Gastrocnemius medialis (tissue), 4 donors: ENCODE data around the gene TMEM108. TPM values are rescaled to one million over a fixed set of nuclear protein-coding genes. Genes with fewer than 3 reads are reported as not detected.

Source experiments
- ATAC-seq, 2 donors: fragments of 150-250 bp; one replicate each; pipeline ENCODE4 v1.9.1; 2016
- DNase-seq, 2 donors: peaks; one replicate each; pipeline ENCODE4 v3.0.0-alpha.2; 2019
- H3K27ac ChIP-seq, 4 donors: fragments of 200-600 bp; sonication (generic); 1 replicate in 1 of 4; 2 replicates in 3 of 4; pipeline ENCODE4 v1.5.1; 2016 to 2018; ENCODE audit warnings: mild to moderate bottlenecking in 2 of 4, moderate library complexity in 1 of 4
- H3K27me3 ChIP-seq, 3 donors: fragments of 200-600 bp; sonication (generic) in 2 of 3; 1 replicate in 1 of 3; 2 replicates in 2 of 3; pipeline versions ENCODE4 v1.5.1 to v1.6.0; 2016 to 2019; ENCODE audit warnings: mild to moderate bottlenecking in 1 of 3, moderate library complexity in 1 of 3
- H3K36me3 ChIP-seq, 2 donors: fragments of 200-600 bp; sonication (generic) in 1 of 2; one replicate each; pipeline ENCODE4 v1.5.1; 2017 to 2018
- H3K4me1 ChIP-seq, 2 donors: fragments of 200-600 bp; sonication (generic) in 1 of 2; one replicate each; pipeline ENCODE4 v1.5.1; 2016 to 2017; ENCODE audit warnings: mild to moderate bottlenecking in 2 of 2
- H3K4me3 ChIP-seq, 4 donors: fragments of 200-600 bp; sonication (generic) in 3 of 4; 1 replicate in 1 of 4; 2 replicates in 3 of 4; pipeline ENCODE4 v1.5.1; 2016 to 2019; ENCODE audit warnings: mild to moderate bottlenecking in 2 of 4
- H3K9me3 ChIP-seq, 3 donors: fragments of 200-600 bp; sonication (generic) in 2 of 3; 1 replicate in 1 of 3; 2 replicates in 2 of 3; pipeline ENCODE4 v1.5.1; 2016 to 2019
- POLR2A ChIP-seq, 2 donors: fragments of 450-650 bp; IDR thresholded peaks; one replicate each; pipeline ENCODE4 v1.6.1; 2017; ENCODE audit warnings: antibody characterized with exemption in 2 of 2, mild to moderate bottlenecking in 2 of 2, moderate library complexity in 2 of 2
- in situ Hi-C, 4 donors: fragments of 200-750 bp; cut with MboI; loops; one replicate each; pipeline versions ENCODE4 v1.15.0 to v1.8.0; 2017; ENCODE audit warnings: low sequenced_read_pairs in 4 of 4
- intact Hi-C: fragments of 100-400 bp; cut with DNase I; formaldehyde crosslinking; loops from one replicate; pipeline ENCODE4 v1.15.1; 2023; ENCODE audit warnings: low total_unique reads
- total RNA-seq, 4 donors: library from RNA; depleted of rRNA; stranded (reverse); fragments of >200 nt; gene quantifications; one replicate each; pipeline versions ENCODE4 v1.1.0 to v1.2.3, GENCODE V29; 2016
- TF ChIP-seq, protein P1 (sequence below), 5 experiments: fragments of 450-650 bp in 3 of 5; fragments of 200-600 bp in 2 of 5; sonication (generic) in 2 of 5; IDR thresholded peaks in 4 of 5; conservative IDR thresholded peaks in 1 of 5; 1 replicate in 4 of 5; 2 replicates in 1 of 5; pipeline ENCODE4 v1.5.1; 2016 to 2019; ENCODE audit warnings: antibody characterized with exemption in 5 of 5, mild to moderate bottlenecking in 3 of 5, moderate library complexity in 3 of 5

Gene TMEM108
- total RNA-seq, 4 donors from 2014 or later, result 1.1 to 3.7 (median 2.4) TPM

DNA sequence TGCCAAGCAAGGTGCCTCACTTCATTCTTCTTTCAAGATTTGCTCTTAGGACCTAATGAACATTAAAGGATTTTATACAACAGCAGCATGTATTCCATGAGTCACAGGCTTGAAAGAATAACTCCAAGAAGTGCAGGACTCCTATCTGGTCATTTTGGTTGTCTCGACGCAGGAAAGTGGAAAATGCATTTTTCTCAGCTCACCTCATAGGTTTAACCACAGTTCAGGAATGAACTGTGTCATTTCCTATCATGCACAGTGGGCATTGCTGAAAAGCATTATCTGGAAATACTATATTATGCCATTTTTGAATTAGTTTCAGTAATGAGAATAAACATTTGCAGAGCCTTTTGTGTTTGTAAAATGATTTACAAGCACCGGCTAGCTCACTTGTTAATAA is 263.0 kb downstream of the TMEM108 start:
- Histone ChIP-seq H3K4me1 (peaks cover 6% of the 10 kb centered on the region in 2 donors), H3K27me3 (no peaks in the 10 kb centered on the region), H3K36me3 (no peaks in the 10 kb centered on the region), H3K27ac (no peak overlapping the region), H3K4me3 (no peak overlapping the region), H3K9me3 (no peaks in the 10 kb centered on the region)
- intact Hi-C loops (no loop called here), in situ Hi-C loops (no loop called here)
- ATAC-seq (no peak), DNase-seq (no peak)
- no peak for TF ChIP-seq POLR2A (IDR thresholded peaks at IDR 0.05)

DNA sequence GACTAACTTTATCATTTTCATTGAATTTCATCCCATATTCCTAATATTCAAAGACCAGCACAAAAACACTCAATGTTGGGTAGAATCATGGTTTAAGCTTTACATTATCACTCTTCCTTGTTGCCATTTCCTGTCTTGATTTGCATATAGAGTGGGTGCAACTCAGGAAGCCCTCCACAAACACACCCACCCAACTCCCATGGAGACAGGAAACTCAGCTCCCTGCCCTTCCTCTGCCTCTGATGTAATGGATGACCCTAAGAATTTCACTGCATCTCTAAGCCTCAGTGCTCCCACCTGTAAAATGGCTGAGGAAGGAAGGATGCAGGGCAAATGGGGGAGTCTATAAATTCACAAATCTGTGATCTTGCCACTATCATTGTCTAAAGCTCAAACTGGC is 263.5 kb downstream of the TMEM108 start:
- intact Hi-C loops, result no loop called here
- TF ChIP-seq, protein P1, sequence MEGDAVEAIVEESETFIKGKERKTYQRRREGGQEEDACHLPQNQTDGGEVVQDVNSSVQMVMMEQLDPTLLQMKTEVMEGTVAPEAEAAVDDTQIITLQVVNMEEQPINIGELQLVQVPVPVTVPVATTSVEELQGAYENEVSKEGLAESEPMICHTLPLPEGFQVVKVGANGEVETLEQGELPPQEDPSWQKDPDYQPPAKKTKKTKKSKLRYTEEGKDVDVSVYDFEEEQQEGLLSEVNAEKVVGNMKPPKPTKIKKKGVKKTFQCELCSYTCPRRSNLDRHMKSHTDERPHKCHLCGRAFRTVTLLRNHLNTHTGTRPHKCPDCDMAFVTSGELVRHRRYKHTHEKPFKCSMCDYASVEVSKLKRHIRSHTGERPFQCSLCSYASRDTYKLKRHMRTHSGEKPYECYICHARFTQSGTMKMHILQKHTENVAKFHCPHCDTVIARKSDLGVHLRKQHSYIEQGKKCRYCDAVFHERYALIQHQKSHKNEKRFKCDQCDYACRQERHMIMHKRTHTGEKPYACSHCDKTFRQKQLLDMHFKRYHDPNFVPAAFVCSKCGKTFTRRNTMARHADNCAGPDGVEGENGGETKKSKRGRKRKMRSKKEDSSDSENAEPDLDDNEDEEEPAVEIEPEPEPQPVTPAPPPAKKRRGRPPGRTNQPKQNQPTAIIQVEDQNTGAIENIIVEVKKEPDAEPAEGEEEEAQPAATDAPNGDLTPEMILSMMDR (IDR thresholded peaks at IDR 0.05 in 4 of 5, conservative IDR thresholded peaks at IDR 0.05 in 1 of 5), result no peak
- no peaks in the 10 kb centered on the region for H3K36me3 ChIP-seq
- DNase-seq, result no peak
- H3K27me3 ChIP-seq, result no peaks in the 10 kb centered on the region
- in situ Hi-C loops, result no loop called here
- peaks cover 1 to 3% of the 10 kb centered on the region in 2 donors for H3K4me1 ChIP-seq
- no peaks in the 10 kb centered on the region for H3K9me3 ChIP-seq
- H3K27ac ChIP-seq, result no peak overlapping the region
- H3K4me3 ChIP-seq, result no peak overlapping the region
- no peak for ATAC-seq

DNA sequence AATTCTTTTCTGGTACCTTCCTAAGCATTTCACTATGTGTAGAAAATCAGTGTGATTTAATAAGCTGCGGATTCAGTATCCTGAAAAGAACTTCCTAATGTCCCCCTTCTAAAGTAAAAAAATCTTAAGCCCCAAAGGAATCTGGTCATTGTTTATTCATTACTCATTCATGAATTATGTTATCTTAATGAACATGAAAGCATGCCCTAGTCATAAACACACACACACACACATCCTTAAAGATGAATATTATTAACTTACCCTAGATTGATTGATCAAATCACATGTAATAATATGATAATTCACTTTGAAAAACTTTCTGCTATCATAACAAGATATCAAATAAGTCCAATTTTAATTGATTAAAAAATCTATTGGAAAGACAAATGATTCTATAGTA is 265.2 kb downstream of the TMEM108 start:
- DNase-seq (no peak), ATAC-seq (no peak)
- no peak overlapping the region for H3K27ac ChIP-seq
- no peak overlapping the region for H3K4me3 ChIP-seq
- H3K36me3 ChIP-seq, result no peaks in the 10 kb centered on the region
- H3K9me3 ChIP-seq, result no peaks in the 10 kb centered on the region
- H3K4me1 ChIP-seq, result no peaks in the 10 kb centered on the region
- no peaks in the 10 kb centered on the region for H3K27me3 ChIP-seq
- in situ Hi-C loops (no loop called here), intact Hi-C loops (no loop called here)
- no peak for TF ChIP-seq POLR2A (IDR thresholded peaks at IDR 0.05)
- TF ChIP-seq, protein P1 (IDR thresholded peaks at IDR 0.05 in 4 of 5, conservative IDR thresholded peaks at IDR 0.05 in 1 of 5), result no peak

DNA sequence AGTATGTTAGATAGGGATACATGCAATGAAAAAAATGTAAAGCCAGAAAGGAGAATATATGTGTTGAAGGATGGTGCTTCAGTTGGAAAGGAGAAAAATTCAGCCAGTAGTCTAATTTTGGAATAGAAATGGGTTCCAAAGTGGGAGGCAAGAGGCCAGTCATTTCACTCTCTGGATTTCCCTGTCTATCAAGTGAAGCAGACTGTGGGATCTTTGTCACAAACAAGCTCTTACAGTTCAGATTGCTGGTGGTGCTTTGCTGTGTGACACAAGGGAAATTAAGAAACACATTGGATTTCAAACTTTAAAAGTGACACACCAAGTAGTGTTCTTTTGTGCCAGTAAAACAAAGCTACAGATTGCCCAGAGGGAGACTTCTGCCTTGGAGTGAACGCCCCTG is 279.7 kb downstream of the TMEM108 start:
- ATAC-seq (no peak), DNase-seq (no peak)
- no peaks in the 10 kb centered on the region for H3K36me3 ChIP-seq
- intact Hi-C loops, result no loop called here
- H3K27ac ChIP-seq, result no peak overlapping the region
- no peaks in the 10 kb centered on the region for H3K4me1 ChIP-seq
- no peaks in the 10 kb centered on the region for H3K27me3 ChIP-seq
- no peak overlapping the region for H3K4me3 ChIP-seq
- H3K9me3 ChIP-seq, result no peaks in the 10 kb centered on the region
- TF ChIP-seq POLR2A (IDR thresholded peaks at IDR 0.05), result no peak
- in situ Hi-C loops, result no loop called here

DNA sequence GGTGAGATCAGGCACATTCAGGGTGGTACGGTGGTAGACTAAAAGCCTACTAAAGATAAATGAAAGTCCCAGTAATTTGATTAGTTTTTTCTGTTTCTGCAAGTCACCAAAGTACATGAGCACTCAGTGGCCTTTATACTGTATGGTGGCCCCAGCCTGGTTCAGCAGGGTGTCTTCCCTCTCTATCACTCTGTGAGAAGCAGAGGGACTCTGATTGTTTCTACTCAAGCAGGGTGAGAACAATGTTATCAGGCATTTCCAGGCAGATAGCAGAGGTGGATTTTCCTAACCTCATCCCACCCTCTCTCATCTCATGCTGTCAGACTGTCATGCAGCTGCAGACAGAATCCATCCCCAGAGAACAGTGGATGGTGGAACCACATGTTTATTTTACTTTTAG is 290.2 kb downstream of the TMEM108 start:
- H3K27me3 ChIP-seq, result no peaks in the 10 kb centered on the region
- TF ChIP-seq, protein P1 (IDR thresholded peaks at IDR 0.05 in 4 of 5, conservative IDR thresholded peaks at IDR 0.05 in 1 of 5), result no peak
- H3K27ac ChIP-seq, result no peak overlapping the region
- in situ Hi-C loops, result no loop called here
- intact Hi-C loops, result no loop called here
- no peaks in the 10 kb centered on the region for H3K9me3 ChIP-seq
- DNase-seq, result no peak
- no peaks in the 10 kb centered on the region for H3K4me1 ChIP-seq
- no peaks in the 10 kb centered on the region for H3K36me3 ChIP-seq
- ATAC-seq, result no peak
- H3K4me3 ChIP-seq, result no peak overlapping the region

DNA sequence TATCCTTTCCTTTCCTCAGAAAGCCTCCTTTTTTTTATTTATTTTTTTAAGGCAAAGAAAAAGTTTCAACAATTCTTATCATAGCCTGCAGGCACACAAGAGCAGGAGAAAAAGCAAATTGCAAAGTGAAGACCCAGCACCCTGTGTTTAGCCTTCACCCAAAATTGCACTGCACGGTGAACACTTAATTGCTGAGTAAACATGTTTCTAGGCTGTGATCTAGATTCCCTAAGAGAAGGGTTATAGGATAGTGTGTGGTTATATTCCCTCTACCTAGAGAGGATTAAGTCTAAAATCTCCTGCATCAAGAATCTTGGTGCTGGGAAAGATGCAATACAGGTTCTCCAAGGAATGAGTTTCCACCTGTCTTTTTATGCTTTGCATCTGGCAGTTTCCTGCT is 291.4 kb downstream of the TMEM108 start:
- H3K9me3 ChIP-seq, result no peaks in the 10 kb centered on the region
- no peaks in the 10 kb centered on the region for H3K4me1 ChIP-seq
- intact Hi-C loops, result no loop called here
- no peaks in the 10 kb centered on the region for H3K36me3 ChIP-seq
- in situ Hi-C loops, result no loop called here
- no peak for TF ChIP-seq POLR2A (IDR thresholded peaks at IDR 0.05)
- TF ChIP-seq, protein P1 (IDR thresholded peaks at IDR 0.05 in 4 of 5, conservative IDR thresholded peaks at IDR 0.05 in 1 of 5), result no peak
- ATAC-seq (no peak), DNase-seq (no peak)
- H3K4me3 ChIP-seq, result no peak overlapping the region
- H3K27ac ChIP-seq, result no peak overlapping the region
- no peaks in the 10 kb centered on the region for H3K27me3 ChIP-seq
